ENCODE data around the gene ASPSCR1. TPM values are rescaled to one million over a fixed set of nuclear protein-coding genes. Genes with fewer than 3 reads are reported as not detected.

The ASPSCR1 gene
- total and polyA plus RNA-seq, 2 of the 13 experiments (the other 11 are each of a cell fraction or from before 2014, with no cell fraction given) = 274 to 314 TPM

- TF ChIP-seq TFDP1 (CRISPR knock-in tag; IDR thresholded peaks at IDR 0.05; ENCODE audit: borderline replicate concordance) = peak; percentile 48
- peak; percentile 36; the same call in 1 of the 2 replicates for TF ChIP-seq ZNF468 (CRISPR knock-in tag; IDR thresholded peaks at IDR 0.05)
- TF ChIP-seq ZNF713 (CRISPR knock-in tag; IDR thresholded peaks at IDR 0.05) = peak; percentile 78; the same call in 1 of the 2 replicates
- peak; percentile 30; the same call in 1 of the 2 replicates for TF ChIP-seq ZNF121 (CRISPR knock-in tag; IDR thresholded peaks at IDR 0.05)
- TF ChIP-seq ZNF772 (CRISPR knock-in tag; IDR thresholded peaks at IDR 0.05) = peak; percentile 33; the same call in 1 of the 2 replicates
- peak; percentile 72; the same call in 1 of the 2 replicates for TF ChIP-seq NAIF1 (CRISPR knock-in tag; IDR thresholded peaks at IDR 0.05; ENCODE audit: borderline replicate concordance)
- peak; percentile 11 for TF ChIP-seq AKAP8 (CRISPR knock-in tag; IDR thresholded peaks at IDR 0.05)
- peak; percentile 91 for TF ChIP-seq XRCC5 (optimal IDR thresholded peaks at IDR 0.05; ENCODE audit: low read length)
- peak; percentile 62; the same call in 1 of the 2 replicates for TF ChIP-seq ZNF501 (CRISPR knock-in tag; IDR thresholded peaks at IDR 0.05)
- 0 out of 2 replicates have a peak, but pooled peaks have one; percentile 94 for TF ChIP-seq SMAD9 (CRISPR knock-in tag; IDR thresholded peaks at IDR 0.05)
- TF ChIP-seq SSRP1 (CRISPR knock-in tag; IDR thresholded peaks at IDR 0.05) = peak; percentile 97; the same call in 1 of the 2 replicates
- TF ChIP-seq ZBTB40 (IDR thresholded peaks at IDR 0.05) = no peak
- TF ChIP-seq ZBTB40 (CRISPR knock-in tag; IDR thresholded peaks at IDR 0.05) = peak; percentile 61; the same call in 1 of the 2 replicates
- TF ChIP-seq EED (CRISPR knock-in tag; IDR thresholded peaks at IDR 0.05) = peak; percentile 88
- peak; percentile 54; the same call in 1 of the 2 replicates for TF ChIP-seq ATF2 (CRISPR knock-in tag; IDR thresholded peaks at IDR 0.05)
- TF ChIP-seq CHD4 (IDR thresholded peaks at IDR 0.05; ENCODE audit: borderline replicate concordance, low read length) = 0 out of 2 replicates have a peak, but pooled peaks have one; percentile 18
Observed at GRCh38 chr17:81995463-81996231, 18.2 kb downstream of the ASPSCR1 start (continued).
